HepG2 (cell line): ENCODE measurements around the gene ZNF341. TPM values are rescaled to one million over a fixed set of nuclear protein-coding genes. Genes with fewer than 3 reads are reported as not detected.

Source experiments
- ARHGAP35 ChIP-seq: sonication (generic); formaldehyde crosslinking; IDR thresholded peaks from 2 replicates; pipeline ENCODE4 v1.9.0; 2022; ENCODE audit warnings: mild to moderate bottlenecking, inconsistent platforms, moderate library complexity, missing genetic modification reagents, borderline replicate concordance
- CENPT ChIP-seq: sonication (generic); formaldehyde crosslinking; IDR thresholded peaks from 2 replicates; pipeline ENCODE4 v1.8.0; 2022; ENCODE audit warnings: low read depth, mild to moderate bottlenecking, moderate library complexity, missing genetic modification reagents
- DBP ChIP-seq: sonication (generic); formaldehyde crosslinking; IDR thresholded peaks from 2 replicates; pipeline ENCODE4 v1.4.0; 2020; ENCODE audit warnings: missing genetic modification reagents; ENCODE audit errors: not compliant biosample characterization
- E2F2 ChIP-seq: sonication (generic); formaldehyde crosslinking; IDR thresholded peaks from 2 replicates; pipeline ENCODE4 v1.4.0; 2020; ENCODE audit warnings: missing genetic modification reagents, borderline replicate concordance
- HNF1B ChIP-seq: sonication (generic); formaldehyde crosslinking; IDR thresholded peaks from 2 replicates; pipeline ENCODE4 v1.5.1; 2020; ENCODE audit warnings: mild to moderate bottlenecking, moderate library complexity, missing genetic modification reagents
- PHF21A ChIP-seq: sonication (generic); formaldehyde crosslinking; IDR thresholded peaks from 2 replicates; pipeline ENCODE4 v1.5.0; 2020; ENCODE audit warnings: mild to moderate bottlenecking, missing genetic modification reagents
- SP2 ChIP-seq: sonication (generic); formaldehyde crosslinking; IDR thresholded peaks from 2 replicates; pipeline ENCODE4 v1.5.1; 2020; ENCODE audit warnings: mild to moderate bottlenecking, missing genetic modification reagents
- UBTF ChIP-seq: sonication (generic); formaldehyde crosslinking; IDR thresholded peaks from 2 replicates; pipeline ENCODE4 v1.4.0; 2020; ENCODE audit warnings: mild to moderate bottlenecking, missing genetic modification reagents
- ZFY ChIP-seq: sonication (generic); formaldehyde crosslinking; IDR thresholded peaks from 2 replicates; pipeline ENCODE4 v1.4.0; 2020; ENCODE audit warnings: missing genetic modification reagents
- ZNF513 ChIP-seq: sonication (generic); formaldehyde crosslinking; conservative IDR thresholded peaks from 2 replicates; pipeline ENCODE4 v1.5.0; 2020; ENCODE audit warnings: missing genetic modification reagents
- ZNF577 ChIP-seq: sonication (generic); formaldehyde crosslinking; IDR thresholded peaks from 2 replicates; pipeline ENCODE4 v1.4.0; 2020; ENCODE audit warnings: mild to moderate bottlenecking, low read depth, missing genetic modification reagents, borderline replicate concordance
- ZNF589 ChIP-seq: sonication (generic); formaldehyde crosslinking; conservative IDR thresholded peaks from 2 replicates; pipeline ENCODE4 v1.8.0; 2022; ENCODE audit warnings: mild to moderate bottlenecking, moderate library complexity, missing genetic modification reagents
- ZNF609 ChIP-seq: sonication (generic); formaldehyde crosslinking; IDR thresholded peaks from 2 replicates; pipeline ENCODE4 v1.4.0; 2020; ENCODE audit warnings: mild to moderate bottlenecking, missing genetic modification reagents, borderline replicate concordance
- ZNF841 ChIP-seq: sonication (generic); formaldehyde crosslinking; IDR thresholded peaks from 2 replicates; pipeline ENCODE4 v1.8.1; 2023; ENCODE audit warnings: missing genetic modification reagents, borderline replicate concordance
- polyA plus RNA-seq, 8 experiments: library from polyadenylated mRNA; depleted of rRNA in 3 of 8; stranded (reverse) in 7 of 8; unstranded in 1 of 8; fragments of >200 nt; fragmentation: Illumina TruSeq in 4 of 8; extraction: Trizol in 4 of 8; gene quantifications; 2 replicates each; pipeline versions ENCODE4 v1.2.1 to v1.2.3, GENCODE V29; 2011 to 2016; ENCODE audit warnings: low read depth in 4 of 8, missing spikeins in 1 of 8, mixed read lengths in 1 of 8; ENCODE audit not compliant: insufficient read depth in 1 of 8
- total RNA-seq, 5 experiments: library from RNA; depleted of rRNA; stranded (reverse); fragments of >200 nt; fragmentation: Illumina TruSeq; extraction: Trizol; gene quantifications; 2 replicates each; pipeline ENCODE4 v1.2.3, GENCODE V29; 2016; ENCODE audit warnings: low read depth in 1 of 5

The ZNF341 gene
- total and polyA plus RNA-seq, 2 of the 13 experiments (the other 11 are each of a cell fraction or from before 2014, with no cell fraction given) = 1.1 to 2.2 TPM

- no peak for TF ChIP-seq DBP (CRISPR knock-in tag)
- TF ChIP-seq UBTF (CRISPR knock-in tag) = peak; percentile 86
- peak; percentile 13; the same call in 1 of the 2 replicates for TF ChIP-seq ZFY (CRISPR knock-in tag)
- no peak for TF ChIP-seq ZNF577 (CRISPR knock-in tag)
- TF ChIP-seq ARHGAP35 (CRISPR knock-in tag) = no peak
- TF ChIP-seq ZNF513 (CRISPR knock-in tag) = no peak
- TF ChIP-seq ZNF841 (CRISPR knock-in tag) = no peak
- TF ChIP-seq E2F2 (CRISPR knock-in tag) = no peak
- no peak for TF ChIP-seq SP2 (CRISPR knock-in tag)
- TF ChIP-seq HNF1B (CRISPR knock-in tag) = peak; percentile 83; the same call in 1 of the 2 replicates
- peak; percentile 96 for TF ChIP-seq ZNF589 (CRISPR knock-in tag)
- no peak for TF ChIP-seq CENPT (CRISPR knock-in tag)
- TF ChIP-seq PHF21A = peak; percentile 96
- TF ChIP-seq ZNF609 = peak; percentile 95
Measured at GRCh38 chr20:33701629-33702450, 30.0 kb upstream of the ZNF341 start (continued).
